Kasumi-1 (cell line): ENCODE data around the gene MYBPC1.
"Not testable (repeated sequence)": the region's sequence is repeated elsewhere in the genome, so short reads cannot be mapped to it uniquely, and the experiment has no call there.

ENCODE experiments used
- DNase-seq, 2 experiments: peaks; one replicate each; lab custom pipeline; 2025; lab: John Stamatoyannopoulos, UW

The MYBPC1 gene, protein sequence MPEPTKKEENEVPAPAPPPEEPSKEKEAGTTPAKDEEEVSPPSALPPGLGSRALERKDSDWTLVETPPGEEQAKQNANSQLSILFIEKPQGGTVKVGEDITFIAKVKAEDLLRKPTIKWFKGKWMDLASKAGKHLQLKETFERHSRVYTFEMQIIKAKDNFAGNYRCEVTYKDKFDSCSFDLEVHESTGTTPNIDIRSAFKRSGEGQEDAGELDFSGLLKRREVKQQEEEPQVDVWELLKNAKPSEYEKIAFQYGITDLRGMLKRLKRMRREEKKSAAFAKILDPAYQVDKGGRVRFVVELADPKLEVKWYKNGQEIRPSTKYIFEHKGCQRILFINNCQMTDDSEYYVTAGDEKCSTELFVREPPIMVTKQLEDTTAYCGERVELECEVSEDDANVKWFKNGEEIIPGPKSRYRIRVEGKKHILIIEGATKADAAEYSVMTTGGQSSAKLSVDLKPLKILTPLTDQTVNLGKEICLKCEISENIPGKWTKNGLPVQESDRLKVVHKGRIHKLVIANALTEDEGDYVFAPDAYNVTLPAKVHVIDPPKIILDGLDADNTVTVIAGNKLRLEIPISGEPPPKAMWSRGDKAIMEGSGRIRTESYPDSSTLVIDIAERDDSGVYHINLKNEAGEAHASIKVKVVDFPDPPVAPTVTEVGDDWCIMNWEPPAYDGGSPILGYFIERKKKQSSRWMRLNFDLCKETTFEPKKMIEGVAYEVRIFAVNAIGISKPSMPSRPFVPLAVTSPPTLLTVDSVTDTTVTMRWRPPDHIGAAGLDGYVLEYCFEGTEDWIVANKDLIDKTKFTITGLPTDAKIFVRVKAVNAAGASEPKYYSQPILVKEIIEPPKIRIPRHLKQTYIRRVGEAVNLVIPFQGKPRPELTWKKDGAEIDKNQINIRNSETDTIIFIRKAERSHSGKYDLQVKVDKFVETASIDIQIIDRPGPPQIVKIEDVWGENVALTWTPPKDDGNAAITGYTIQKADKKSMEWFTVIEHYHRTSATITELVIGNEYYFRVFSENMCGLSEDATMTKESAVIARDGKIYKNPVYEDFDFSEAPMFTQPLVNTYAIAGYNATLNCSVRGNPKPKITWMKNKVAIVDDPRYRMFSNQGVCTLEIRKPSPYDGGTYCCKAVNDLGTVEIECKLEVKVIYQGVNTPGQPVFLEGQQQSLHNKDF

DNA sequence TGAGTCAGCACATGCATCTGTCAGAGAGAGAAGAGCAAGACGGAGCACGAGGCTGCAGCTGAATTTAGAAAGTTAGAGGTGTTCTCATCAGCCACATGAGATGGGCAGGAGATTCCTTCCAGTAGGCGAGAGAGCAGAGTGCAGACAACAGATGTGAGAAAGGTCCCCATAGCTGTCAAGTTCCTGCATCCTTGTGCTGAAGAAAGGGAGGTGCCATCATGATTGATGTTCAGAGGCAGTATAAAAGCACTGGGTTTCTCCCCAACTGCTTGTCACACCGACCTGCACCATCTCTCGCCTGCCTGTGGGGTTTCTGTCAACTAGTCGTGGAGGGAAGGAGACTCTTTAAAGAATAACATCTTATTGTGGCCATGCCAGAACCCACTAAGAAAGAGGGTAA lies at the start of gene MYBPC1:
Gene MYBPC1, plus strand, starts transcription at position 272 of the 400 bp plus-strand sequence. Its CDS starts 100 bp downstream, at position 372.
- DNase-seq: no peak

DNA sequence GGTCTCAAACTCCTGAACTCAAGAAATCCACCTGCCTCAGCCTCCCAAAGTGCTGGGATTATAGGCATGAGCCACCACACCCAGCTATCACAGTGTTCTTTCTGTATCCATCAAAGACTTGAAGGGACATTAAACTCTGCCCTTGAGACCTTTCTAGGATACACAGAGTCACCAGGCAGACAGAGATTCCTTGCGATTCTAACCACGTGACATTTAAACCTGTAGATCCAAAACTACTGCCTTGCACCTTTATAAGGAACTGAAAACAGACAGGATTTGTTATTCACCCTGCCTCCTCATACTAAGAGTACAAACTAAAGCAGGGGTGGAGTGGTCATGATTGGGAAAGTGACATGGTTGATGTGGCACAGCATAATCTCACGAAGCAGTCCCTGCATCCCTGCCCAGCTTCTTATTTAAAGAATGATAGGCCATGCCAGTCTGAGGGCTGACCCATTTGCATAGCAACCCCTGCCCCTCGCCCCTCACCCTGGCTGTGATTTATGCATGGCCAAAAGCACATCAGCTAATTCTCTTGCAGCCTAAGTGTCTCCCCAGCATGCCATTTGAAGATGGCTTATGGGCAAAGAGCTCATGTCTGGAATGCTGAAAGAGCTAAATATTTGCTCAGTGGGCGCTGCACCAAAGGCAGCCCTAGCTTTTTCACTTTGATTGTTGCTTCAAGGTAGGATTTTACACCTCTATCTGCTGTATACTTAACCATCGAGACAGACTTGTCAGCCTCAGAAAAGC lies 43.2 kb upstream of the MYBPC1 start:
- DNase-seq: no peak

DNA sequence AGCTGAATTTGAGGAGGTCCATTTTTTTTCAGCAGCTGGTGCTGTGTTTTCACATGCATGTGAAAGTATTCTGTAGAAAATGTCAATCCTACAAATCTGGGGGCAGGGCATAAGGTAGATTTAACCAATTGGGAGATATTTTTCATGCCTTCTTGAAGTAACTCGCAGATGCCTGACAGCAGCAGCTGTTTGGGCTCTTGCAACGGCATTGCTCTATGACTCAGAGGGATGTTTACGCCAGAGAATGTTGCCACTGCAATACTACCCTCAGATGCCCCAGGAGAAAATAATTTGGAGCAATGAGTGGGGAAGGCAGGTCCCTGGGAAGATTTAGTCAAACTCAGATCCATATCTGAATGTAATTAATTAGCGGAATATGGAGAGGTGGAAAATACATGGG lies 42.5 kb upstream of the MYBPC1 start:
- DNase-seq: no peak

DNA sequence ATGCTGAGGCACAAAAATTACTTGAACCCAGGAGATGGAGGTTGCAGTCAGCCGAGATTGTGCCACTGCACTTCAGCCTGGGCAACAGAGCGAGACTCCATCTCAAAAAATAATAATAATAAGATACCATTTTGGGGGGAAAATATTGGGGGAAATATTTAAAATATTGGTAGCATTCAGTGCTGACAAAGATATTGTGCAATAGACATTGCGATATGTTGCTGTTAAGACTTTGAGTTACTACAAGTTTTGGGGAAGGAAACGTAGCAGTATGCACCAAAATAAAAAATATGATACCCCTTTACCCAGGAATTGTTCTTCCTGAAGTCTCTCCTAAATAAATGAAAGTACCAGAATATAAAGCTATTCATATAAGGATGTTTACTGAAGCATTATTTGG lies 37.7 kb upstream of the MYBPC1 start:
- no peak for DNase-seq

DNA sequence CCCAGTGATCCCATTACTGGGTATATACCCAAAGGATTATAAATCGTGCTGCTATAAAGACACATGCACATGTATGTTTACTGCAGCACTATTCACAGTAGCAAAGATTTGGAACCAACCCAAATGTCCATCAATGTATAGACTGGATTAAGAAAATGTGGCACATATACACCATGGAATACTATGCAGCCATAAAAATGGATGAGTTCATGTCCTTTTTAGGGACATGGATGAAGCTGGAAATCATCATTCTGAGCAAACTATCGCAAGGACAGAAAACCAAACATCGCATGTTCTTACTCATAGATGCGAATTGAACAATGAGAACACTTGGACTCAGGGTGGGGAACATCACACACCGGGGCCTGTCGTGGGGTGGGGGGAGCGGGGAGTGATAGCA lies 36.0 kb upstream of the MYBPC1 start:
- DNase-seq: not testable (repeated sequence)

DNA sequence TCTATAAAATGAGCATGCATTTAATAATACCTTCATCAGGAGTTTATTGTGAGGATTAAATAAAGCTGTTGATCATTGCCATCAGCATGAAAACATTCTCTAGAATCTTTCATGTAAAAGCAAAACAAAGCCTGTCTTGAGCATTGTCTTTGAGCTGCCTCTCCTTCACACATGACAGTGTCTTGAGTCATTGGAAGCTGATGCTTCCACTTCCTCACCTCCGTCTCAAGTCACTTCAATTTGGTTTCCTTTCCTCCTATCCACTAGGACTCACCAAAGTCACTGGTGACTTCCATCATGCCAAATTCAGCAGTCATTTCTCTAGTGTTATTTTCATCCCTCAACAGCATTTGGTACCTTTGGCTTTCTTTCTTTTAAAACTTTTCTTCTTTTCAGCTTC lies 31.6 kb upstream of the MYBPC1 start:
- no peak for DNase-seq

DNA sequence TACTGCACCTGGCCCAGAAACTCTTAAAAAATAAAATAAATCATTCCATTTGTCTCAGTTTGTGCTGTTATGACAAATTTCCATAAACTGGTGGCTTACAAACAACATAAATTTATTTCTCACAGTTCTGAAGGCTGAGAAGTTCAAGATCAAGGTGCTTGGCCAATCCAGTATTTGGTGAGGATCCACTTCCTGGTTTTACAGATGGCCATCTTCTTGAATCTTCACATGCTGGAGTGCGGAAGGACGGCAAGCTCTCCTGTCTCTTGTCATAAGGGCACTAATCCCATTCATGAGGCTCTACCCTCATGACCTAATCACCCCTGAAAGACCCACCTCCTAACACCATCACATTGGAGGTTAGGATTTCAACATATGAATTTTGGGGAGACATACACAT lies 29.9 kb upstream of the MYBPC1 start:
- peak in 1 of 2 experiments; percentile 6 for DNase-seq

DNA sequence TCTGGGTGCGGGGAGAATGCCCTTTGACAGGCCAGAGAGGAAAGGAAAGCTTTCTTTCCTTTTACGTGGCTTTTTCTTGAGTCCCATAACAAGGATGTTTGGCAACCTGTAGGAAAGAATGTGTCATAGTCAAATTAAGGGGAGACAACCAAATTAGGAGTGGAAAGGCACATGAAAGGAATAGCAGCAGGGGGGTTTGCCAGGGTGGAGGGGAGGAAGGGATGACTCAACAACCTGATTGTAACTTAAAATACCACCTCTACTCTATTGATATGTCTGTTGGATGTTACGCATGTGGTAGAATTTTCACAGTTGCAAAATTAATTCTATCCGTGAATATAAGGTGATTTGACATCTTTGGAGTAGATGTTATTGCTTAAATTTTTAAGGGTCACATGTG lies 28.5 kb upstream of the MYBPC1 start:
- DNase-seq: no peak

DNA sequence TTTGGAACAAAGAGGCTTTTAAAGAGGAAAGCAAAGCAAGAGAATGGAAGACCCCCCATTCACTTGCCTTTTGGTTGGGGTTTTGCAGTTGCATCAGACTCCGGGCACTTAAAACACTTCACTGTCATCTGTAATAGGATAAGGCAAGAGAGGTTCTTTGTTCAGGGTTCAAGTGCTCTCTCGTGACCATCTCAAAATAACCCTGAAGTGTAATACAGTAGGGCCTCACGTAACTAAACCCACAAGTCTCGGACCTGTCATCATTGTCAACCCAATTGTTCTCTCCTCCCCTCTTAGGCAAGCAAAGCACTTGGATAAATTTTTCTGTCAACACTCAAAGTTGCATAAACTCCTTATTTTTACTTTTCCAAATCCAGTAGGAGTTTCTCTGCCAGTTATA lies 26.9 kb upstream of the MYBPC1 start:
- DNase-seq: no peak

DNA sequence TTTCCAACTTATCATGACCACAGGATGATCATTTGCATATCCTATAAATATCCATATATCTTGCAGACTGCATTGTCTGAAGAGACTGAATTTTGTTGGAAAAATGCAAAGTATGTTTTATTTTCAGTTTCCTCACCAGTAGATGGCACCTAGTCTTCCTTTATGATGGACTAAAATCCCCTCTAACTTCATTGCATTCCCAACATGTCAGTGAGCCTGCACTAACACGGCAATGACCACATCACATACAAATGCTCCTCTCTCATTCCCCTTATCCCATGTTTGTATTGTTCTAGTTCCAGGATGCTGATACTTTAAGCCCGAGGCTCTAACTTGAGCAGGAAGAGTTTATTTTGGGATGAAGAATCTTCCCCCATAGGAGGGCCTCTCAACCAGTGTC lies 24.7 kb upstream of the MYBPC1 start:
- DNase-seq: peak; percentile 45 to 61

DNA sequence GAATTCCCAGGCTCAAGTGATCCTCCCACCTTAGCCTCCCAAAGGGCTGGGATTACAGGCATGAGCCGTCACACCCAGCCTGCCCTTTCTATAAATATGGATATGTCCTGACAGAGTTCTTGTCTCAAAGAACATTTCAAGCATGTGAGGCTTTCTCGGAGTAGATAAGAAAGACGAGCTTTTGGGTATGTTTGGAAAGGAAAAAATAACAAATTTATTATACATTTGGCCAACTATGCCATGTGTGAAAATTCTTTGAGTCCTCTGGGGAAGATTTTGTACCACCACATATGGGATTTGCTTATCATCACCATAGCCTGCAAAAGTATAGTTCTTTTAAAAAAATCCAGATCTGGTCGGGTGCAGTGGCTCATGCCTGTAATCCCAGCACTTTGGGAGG lies 23.7 kb upstream of the MYBPC1 start:
- no peak for DNase-seq

DNA sequence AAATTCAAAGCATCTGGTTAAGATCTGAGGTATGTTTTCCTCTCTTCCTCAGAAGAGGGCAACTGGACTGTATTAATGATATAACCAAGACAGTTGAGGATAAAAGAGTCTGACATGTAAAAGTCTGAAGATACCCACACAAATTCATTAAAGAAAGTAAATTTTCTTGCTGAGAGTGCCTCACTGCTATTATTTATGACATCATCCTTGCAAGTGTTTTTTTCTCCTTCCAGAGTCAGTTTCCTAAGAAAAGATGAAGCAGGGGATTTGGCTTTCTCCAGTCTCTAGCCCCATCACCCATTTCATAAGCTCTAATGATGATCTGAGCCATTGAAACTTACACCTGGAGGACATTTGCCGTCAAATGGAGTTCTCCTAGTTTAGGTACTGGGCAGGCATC lies 21.0 kb upstream of the MYBPC1 start:
- no peak for DNase-seq

DNA sequence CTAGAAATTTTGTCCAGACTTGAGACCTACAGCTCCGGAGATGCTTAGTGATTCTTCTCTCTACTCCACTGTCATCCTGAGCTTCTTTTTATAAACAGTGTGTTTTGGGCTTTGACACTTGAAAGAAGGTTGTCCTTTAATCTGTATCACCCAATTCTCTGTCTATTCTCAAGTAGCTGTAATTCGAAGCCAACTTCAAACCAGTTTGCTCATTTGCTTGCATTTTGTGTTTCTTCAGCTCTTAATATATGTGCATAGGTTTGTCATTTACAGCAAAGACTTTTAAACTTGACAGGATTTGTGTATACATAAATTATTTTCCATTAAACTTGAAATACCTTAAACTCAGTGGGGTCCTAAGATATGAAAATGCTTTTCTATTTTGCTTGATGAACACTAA lies 16.4 kb upstream of the MYBPC1 start:
- DNase-seq: no peak

DNA sequence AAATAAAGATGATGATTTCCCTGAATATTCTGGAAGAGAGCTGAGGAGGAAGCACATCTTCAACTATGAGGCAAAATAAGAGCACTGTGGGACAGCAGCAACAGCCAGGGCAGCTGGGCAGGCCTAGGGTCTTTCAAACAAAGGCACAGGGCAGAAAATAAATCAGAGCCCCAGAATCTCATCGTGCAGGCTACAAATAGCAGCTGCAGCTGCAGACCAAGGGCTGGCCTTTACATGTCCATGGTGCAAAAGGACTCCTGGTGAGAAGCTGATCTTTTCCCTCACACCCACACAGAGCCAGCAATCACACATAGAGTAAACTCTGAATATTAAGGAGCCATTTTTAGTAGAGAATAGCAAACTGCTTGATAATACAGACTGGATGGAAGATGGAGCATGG lies 13.6 kb upstream of the MYBPC1 start:
- DNase-seq: no peak

DNA sequence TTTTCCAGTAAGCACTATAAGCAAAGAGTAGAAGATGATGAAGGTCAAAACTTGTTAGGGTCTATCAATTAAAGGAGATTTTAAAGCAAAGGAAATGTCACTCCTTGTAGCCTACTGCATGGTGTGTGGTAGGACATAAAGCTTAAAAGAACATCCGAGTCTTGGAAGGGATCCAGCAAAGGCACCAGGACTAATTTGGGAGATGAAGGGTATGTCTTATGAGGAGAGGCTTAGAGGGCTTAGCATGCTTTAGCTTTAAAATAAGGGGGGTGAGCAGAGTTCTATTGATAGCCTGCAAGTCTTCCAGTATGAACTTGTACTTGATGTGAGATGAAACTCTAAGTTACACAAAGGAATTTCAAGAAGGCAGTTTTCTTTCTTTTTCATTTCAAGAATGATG lies 11.8 kb upstream of the MYBPC1 start:
- DNase-seq: no peak

DNA sequence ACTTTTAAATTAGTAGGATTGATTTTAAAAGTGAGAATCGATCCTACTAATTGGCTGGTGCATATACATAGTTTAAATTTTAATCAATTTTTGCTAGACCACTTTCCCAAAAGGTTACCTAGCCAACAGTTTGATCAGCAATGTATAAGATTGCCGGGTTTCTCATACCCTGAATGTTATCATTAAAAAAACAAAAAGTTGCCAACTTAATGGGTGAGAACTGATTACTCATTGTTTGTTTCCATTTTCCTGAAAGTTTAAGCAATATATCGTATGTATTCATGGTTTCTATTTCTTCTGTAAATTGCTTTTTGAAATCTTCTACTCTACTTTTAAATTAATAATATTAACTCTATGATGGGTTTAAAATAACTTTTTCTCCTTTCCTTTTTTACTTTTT lies 4.4 kb upstream of the MYBPC1 start:
- no peak for DNase-seq

DNA sequence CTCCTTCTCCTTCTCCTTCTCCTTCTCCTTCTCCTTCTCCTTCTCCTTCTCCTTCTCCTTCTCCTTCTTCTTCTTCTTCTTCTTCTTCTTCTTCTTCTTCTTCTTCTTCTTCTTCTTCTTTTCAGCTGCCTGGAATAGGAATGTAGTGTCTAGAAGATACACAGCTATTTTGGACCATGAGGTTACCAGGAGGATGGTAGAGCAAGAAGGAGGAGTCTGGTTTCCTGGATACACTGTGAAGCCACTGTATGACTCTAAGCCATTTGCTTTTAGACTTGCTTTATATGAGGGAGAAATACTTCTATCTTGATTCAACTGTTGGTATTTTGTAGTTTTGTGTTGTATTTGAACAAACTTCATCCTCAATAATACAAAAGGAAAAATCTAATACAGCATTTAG lies 3.0 kb upstream of the MYBPC1 start:
- no peak for DNase-seq

DNA sequence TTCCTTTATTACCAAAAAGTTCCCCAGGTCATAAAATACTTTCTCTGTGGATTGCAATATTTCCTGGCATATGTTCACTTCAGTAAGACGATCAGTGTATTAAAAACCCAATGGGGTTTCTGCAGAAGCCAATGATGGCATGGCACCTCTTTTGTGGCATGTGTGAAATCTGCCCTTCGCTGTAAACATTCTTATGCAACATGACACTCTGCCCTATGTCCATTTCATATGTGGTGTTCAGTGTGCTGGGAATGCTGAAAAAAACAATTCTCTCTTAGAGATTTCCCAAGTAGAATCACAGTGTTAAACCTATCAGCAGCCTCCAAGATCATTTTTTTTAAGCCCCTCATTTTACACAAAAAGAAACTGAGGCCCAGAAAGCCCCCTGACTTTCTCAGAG lies 2.3 kb upstream of the MYBPC1 start:
- DNase-seq: no peak

DNA sequence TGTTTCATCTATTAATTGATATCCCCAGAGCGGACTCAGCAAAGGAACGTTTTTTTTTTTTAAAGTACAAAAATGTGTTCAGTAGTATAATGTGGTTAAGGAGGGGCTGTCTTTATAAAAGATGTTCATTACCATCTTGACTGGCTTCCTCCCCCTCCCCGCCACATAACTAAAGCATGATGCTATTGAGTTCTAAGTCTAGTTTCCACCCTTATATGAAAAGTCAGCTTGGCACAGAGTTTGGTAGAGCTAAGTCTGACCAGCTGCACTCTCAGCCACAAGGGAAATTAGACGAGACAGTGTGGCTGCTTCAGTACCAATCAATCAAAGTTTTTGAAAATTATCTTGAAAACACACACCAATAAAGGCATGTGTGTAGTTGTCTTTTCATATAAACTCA lies 1.9 kb upstream of the MYBPC1 start:
- no peak for DNase-seq

DNA sequence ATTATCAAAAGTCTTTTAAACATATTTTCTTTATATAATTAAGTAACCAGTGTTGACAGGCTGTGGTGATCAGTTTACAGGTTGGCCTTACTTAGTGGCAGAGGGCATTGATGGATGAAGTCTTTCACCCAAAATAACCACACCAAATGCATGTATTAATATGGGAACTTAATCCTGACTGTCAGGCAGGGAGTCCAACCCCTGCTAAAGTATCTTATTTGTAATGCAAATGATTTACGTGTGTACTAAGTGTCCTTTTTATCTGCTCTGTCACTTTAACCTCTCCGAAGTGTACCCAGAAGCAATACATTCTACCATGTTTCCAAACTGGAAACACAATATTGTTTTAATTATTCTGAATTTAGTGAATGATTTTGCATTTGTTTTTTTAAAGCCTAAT lies 1.4 kb downstream of the MYBPC1 start:
- DNase-seq: no peak

DNA sequence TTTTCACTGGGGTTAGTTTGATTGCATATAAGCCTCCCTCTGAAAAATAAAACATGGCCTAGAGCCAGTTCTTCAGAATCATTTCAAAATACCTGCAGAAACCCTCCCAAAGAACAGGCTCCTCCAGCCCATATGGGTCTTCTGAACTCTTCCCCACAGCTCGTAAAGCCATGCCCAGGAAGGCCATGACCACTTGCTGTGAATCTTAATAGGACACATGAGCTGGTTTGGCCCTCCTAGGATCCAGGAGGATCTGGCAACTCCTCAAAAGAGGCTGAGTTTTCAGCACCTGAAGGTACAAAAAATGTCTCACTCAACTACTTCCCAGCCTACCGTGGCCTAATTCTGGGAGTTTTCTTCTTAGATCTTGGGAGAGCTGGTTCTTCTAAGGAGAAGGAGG lies 2.4 kb downstream of the MYBPC1 start:
- DNase-seq: no peak

DNA sequence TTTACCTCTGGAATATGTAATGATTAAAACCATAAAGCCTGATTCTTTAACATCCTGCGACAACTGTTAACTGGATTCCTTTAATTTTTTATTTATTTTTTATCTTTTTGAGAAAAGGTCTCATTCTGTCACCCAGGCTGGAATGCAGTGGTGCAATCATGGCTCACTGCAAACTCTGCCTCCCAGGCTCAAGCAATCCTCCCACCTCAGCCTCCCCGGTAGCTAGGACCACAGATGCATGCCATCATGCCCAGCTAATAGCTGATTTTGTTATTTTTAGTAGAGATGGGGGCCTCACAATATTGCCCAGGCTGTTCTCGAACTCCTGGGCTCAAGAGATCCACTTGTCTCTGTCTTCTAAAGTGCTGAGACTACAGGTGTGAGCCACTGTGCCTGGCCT lies 3.7 kb downstream of the MYBPC1 start:
- no peak for DNase-seq
